Measurements from ENCODE around the gene C2orf42. TPM values are rescaled to one million over a fixed set of nuclear protein-coding genes. Genes with fewer than 3 reads are reported as not detected.

The C2orf42 gene
- total and polyA plus RNA-seq, 10 of the 15 experiments (the other 5 are each of a cell fraction or from before 2014, with no cell fraction given): 5.5 to 19.8 (median 11.5) TPM

DNA sequence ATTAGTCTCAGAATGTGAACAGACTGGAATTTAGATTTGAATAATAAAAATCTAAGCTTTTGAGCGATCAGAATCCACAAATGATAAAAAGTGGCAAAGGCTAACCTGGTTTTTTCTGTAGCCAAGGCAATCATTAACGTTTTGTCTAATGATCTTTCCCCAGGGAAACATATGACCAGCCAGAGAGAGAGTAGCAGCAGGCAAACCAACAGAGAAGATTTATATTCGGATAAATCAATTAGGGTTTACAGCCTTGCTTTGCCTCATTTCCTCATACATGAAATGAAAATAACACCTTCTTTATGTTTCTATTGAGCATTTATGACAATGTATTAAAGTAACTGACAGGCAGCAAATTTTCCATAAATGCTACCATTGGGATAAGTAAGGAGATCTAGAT, 43.1 kb upstream of the C2orf42 start:
- no peak overlapping the region for H2AFZ ChIP-seq (ENCODE audit: control insufficient read depth, low read depth, low read length)
- BruUV-seq (replicated peaks): TSS peak; percentile 32
- H4K20me1 ChIP-seq (ENCODE audit: control insufficient read depth, insufficient read depth): no peaks in the 10 kb centered on the region
- 96% methylated on average over 3 of the region's 3 CpGs for whole genome bisulfite sequencing (ENCODE audit: insufficient coverage, insufficient replicate concordance, low lambda C conversion rate, missing lambda C conversion rate)
- H3K4me1 ChIP-seq (ENCODE audit: control insufficient read depth, insufficient read depth, low read length): no peaks in the 10 kb centered on the region
- ChIA-PET POLR2A (no interaction called here), SMC1A (ENCODE audit: uncharacterized antibody, unreplicated experiment) (no interaction called here), CTCF (no interaction called here), RAD21 (ENCODE audit: unreplicated experiment) (no interaction called here)
- H3K27me3 ChIP-seq (replicated peaks in 1 of 2; ENCODE audit: control insufficient read depth in 2 of 2, insufficient read depth in 2 of 2, low read length in 1 of 2): no peaks in the 10 kb centered on the region
- intact Hi-C loops (cut with micrococcal nuclease; ENCODE audit: unreplicated experiment) (no loop called here), in situ Hi-C loops (cut with MboI) (no loop called here)
- H3K9ac ChIP-seq (ENCODE audit: control insufficient read depth, insufficient read depth, low read length): no peak overlapping the region
- H3K9me3 ChIP-seq (replicated peaks; ENCODE audit: control insufficient read depth, insufficient read depth, low read length): no peaks in the 10 kb centered on the region
- no peak overlapping the region for H3K4me3 ChIP-seq
- H3K4me2 ChIP-seq (ENCODE audit: control insufficient read depth, insufficient read depth): no peak overlapping the region
- H3K27ac ChIP-seq (ENCODE audit: control insufficient read depth, insufficient read depth): no peak overlapping the region
- ATAC-seq (no peak), FAIRE-seq (no peak), DNase-seq (ENCODE audit: low read depth, low spot score) (no peak)
- H3K79me2 ChIP-seq (ENCODE audit: control insufficient read depth, insufficient read depth, low read length): peaks cover 17% of the 10 kb centered on the region
- TF ChIP-seq RCOR1 (conservative IDR thresholded peaks at IDR 0.05; ENCODE audit: low read depth, low read length) (no peak), SP1 (IDR thresholded peaks at IDR 0.05; ENCODE audit: low read depth, low read length) (no peak), ZSCAN29 (IDR thresholded peaks at IDR 0.05) (no peak), RAD51 (IDR thresholded peaks at IDR 0.05) (no peak), BMI1 (IDR thresholded peaks at IDR 0.05; ENCODE audit: borderline replicate concordance) (no peak), PAX5 (IDR thresholded peaks at IDR 0.05; ENCODE audit: borderline replicate concordance, low read depth, low read length) (no peak), KAT2A (conservative IDR thresholded peaks at IDR 0.05; ENCODE audit: control insufficient read depth, low read depth, low read length) (no peak), HCFC1 (IDR thresholded peaks at IDR 0.05; ENCODE audit: low read length) (no peak), BCL11A (IDR thresholded peaks at IDR 0.05; ENCODE audit: low read depth, low read length) (no peak), ZNF207 (IDR thresholded peaks at IDR 0.05; ENCODE audit: borderline replicate concordance) (no peak), NBN (IDR thresholded peaks at IDR 0.05) (no peak), GATAD2B (conservative IDR thresholded peaks at IDR 0.05; ENCODE audit: low read depth) (no peak), BRCA1 (IDR thresholded peaks at IDR 0.05; ENCODE audit: low read depth, low read length) (no peak), STAT3 (IDR thresholded peaks at IDR 0.05; ENCODE audit: low read depth, low read length) (no peak), HDAC6 (IDR thresholded peaks at IDR 0.05; ENCODE audit: unreplicated experiment) (no peak), RFX5 (IDR thresholded peaks at IDR 0.05; ENCODE audit: low read depth, low read length) (no peak)
- TF ChIP-seq, protein P1, sequence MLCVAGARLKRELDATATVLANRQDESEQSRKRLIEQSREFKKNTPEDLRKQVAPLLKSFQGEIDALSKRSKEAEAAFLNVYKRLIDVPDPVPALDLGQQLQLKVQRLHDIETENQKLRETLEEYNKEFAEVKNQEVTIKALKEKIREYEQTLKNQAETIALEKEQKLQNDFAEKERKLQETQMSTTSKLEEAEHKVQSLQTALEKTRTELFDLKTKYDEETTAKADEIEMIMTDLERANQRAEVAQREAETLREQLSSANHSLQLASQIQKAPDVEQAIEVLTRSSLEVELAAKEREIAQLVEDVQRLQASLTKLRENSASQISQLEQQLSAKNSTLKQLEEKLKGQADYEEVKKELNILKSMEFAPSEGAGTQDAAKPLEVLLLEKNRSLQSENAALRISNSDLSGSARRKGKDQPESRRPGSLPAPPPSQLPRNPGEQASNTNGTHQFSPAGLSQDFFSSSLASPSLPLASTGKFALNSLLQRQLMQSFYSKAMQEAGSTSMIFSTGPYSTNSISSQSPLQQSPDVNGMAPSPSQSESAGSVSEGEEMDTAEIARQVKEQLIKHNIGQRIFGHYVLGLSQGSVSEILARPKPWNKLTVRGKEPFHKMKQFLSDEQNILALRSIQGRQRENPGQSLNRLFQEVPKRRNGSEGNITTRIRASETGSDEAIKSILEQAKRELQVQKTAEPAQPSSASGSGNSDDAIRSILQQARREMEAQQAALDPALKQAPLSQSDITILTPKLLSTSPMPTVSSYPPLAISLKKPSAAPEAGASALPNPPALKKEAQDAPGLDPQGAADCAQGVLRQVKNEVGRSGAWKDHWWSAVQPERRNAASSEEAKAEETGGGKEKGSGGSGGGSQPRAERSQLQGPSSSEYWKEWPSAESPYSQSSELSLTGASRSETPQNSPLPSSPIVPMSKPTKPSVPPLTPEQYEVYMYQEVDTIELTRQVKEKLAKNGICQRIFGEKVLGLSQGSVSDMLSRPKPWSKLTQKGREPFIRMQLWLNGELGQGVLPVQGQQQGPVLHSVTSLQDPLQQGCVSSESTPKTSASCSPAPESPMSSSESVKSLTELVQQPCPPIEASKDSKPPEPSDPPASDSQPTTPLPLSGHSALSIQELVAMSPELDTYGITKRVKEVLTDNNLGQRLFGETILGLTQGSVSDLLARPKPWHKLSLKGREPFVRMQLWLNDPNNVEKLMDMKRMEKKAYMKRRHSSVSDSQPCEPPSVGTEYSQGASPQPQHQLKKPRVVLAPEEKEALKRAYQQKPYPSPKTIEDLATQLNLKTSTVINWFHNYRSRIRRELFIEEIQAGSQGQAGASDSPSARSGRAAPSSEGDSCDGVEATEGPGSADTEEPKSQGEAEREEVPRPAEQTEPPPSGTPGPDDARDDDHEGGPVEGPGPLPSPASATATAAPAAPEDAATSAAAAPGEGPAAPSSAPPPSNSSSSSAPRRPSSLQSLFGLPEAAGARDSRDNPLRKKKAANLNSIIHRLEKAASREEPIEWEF (IDR thresholded peaks at IDR 0.05; ENCODE audit: insufficient replicate concordance, low read depth, low read length): no peak
- TF ChIP-seq, protein P2, sequence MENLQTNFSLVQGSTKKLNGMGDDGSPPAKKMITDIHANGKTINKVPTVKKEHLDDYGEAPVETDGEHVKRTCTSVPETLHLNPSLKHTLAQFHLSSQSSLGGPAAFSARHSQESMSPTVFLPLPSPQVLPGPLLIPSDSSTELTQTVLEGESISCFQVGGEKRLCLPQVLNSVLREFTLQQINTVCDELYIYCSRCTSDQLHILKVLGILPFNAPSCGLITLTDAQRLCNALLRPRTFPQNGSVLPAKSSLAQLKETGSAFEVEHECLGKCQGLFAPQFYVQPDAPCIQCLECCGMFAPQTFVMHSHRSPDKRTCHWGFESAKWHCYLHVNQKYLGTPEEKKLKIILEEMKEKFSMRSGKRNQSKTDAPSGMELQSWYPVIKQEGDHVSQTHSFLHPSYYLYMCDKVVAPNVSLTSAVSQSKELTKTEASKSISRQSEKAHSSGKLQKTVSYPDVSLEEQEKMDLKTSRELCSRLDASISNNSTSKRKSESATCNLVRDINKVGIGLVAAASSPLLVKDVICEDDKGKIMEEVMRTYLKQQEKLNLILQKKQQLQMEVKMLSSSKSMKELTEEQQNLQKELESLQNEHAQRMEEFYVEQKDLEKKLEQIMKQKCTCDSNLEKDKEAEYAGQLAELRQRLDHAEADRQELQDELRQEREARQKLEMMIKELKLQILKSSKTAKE (IDR thresholded peaks at IDR 0.05; ENCODE audit: low read depth, poor library complexity, severe bottlenecking): no peak
- TF ChIP-seq, protein P3, sequence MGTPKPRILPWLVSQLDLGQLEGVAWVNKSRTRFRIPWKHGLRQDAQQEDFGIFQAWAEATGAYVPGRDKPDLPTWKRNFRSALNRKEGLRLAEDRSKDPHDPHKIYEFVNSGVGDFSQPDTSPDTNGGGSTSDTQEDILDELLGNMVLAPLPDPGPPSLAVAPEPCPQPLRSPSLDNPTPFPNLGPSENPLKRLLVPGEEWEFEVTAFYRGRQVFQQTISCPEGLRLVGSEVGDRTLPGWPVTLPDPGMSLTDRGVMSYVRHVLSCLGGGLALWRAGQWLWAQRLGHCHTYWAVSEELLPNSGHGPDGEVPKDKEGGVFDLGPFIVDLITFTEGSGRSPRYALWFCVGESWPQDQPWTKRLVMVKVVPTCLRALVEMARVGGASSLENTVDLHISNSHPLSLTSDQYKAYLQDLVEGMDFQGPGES (IDR thresholded peaks at IDR 0.05): no peak
- H3K36me3 ChIP-seq (ENCODE audit: control insufficient read depth in 2 of 2, insufficient read depth in 2 of 2, low read length in 1 of 2): peaks cover 0 to 27% of the 10 kb centered on the region in 2 experiments; a peak in 3 of 4 replicates
